GM08714 (cell line): Measurements from ENCODE around the gene PNPLA7.
"Not testable (repeated sequence)": the region's sequence is repeated elsewhere in the genome, so short reads cannot be mapped to it uniquely, and the experiment has no call there.

Experiments used
- H3K4me3 ChIP-seq: fragments of 200-500 bp; sonication (Bioruptor generic); 2 replicates; pipeline ENCODE4 v1.5.1; 2014; ENCODE audit warnings: mild to moderate bottlenecking, low read length, inconsistent platforms
- ZNF274 ChIP-seq: IDR thresholded peaks from 2 replicates; pipeline ENCODE4 v1.6.1; 2012; ENCODE audit warnings: mild to moderate bottlenecking, low read depth, low read length

The PNPLA7 gene

DNA sequence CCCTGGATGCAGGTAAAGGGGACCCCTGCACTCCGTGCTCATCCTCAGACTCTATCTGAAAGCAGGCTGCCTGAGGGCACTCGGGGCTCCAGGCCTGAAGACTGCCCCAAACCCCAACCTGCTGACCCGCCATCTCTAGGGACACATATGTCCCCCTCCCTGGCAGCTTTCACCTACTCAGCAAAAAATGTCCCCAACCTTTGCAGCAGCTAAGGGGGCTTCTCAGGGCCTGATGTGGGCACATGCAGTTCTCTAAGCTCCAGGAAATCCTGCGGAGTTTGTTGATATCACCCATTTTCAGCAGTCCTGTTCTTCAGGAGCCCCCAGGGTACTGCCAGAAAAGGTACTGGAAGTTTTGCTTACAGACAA is 30.7 kb upstream of the PNPLA7 start:
- TF ChIP-seq ZNF274, result no peak
- H3K4me3 ChIP-seq, result no peak overlapping the region

GRCh38 chr9:137580209-137580953 is 30.2 kb upstream of the PNPLA7 start:
- no peak for TF ChIP-seq ZNF274
- no peak overlapping the region for H3K4me3 ChIP-seq

DNA sequence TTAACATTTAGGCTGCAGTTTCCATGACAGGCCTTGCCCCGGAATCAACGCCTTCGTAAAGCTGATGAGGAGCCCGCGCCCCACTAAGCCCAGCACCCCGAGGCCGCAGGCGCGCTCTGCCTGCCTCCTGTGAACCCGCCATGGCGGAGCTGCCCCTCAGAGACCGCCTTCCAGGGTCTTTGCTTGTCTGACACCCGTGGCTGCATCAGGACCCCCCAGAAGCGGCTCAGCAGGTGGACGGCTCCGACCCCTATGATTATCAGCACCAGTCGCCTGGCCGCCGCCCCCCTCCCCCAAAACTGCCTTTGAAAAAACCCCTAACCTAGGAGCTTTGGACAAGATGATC is 29.0 kb upstream of the PNPLA7 start:
- peak overlapping the region; percentile 1; the same call in 1 of the 2 replicates for H3K4me3 ChIP-seq
- TF ChIP-seq ZNF274, result no peak

GRCh38 chr9:137578518-137579258 is 28.5 kb upstream of the PNPLA7 start, which contains the start of gene DPH7:
TSS of gene DPH7 (minus strand) at chr9:137578925. CDS start at chr9:137578777, 148 bp downstream.
- peak within 1 kb of the TSS; percentile 87 for H3K4me3 ChIP-seq
- TF ChIP-seq ZNF274, result no peak

- no peak for TF ChIP-seq ZNF274
- no peak overlapping the region for H3K4me3 ChIP-seq
Measured at GRCh38 chr9:137575716-137576411, 25.7 kb upstream of the PNPLA7 start.

- TF ChIP-seq ZNF274, result no peak
- H3K4me3 ChIP-seq, result no peak overlapping the region
Measured at GRCh38 chr9:137575364-137575715, 25.1 kb upstream of the PNPLA7 start.

- TF ChIP-seq ZNF274, result no peak
- H3K4me3 ChIP-seq, result no peak overlapping the region
Measured at GRCh38 chr9:137574192-137574591, 24.0 kb upstream of the PNPLA7 start.

DNA sequence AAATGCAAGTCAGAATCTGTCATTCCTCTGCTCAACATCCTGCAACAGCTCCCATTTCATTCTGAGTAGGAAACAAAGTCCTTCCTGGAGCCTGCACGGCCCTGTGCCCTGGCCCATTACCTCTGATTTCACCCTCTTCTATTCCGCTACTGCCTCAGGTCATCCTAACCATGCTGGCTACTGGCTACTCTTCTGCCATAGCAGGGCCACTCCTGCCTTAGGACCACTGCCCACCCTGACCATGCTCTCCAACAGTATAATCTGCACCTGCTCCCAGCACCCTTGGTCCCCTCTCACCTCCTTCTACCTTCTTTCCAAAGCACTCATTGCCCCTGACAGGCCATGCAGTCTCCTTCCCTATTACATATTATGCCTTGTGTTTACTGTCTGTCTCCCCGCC is 20.4 kb upstream of the PNPLA7 start:
- no peak for TF ChIP-seq ZNF274
- H3K4me3 ChIP-seq, result no peak overlapping the region

- TF ChIP-seq ZNF274, result no peak
- no peak overlapping the region for H3K4me3 ChIP-seq
Measured at GRCh38 chr9:137569609-137570203, 19.5 kb upstream of the PNPLA7 start.

GRCh38 chr9:137568445-137568844 is 18.2 kb upstream of the PNPLA7 start:
- not testable (repeated sequence) for H3K4me3 ChIP-seq

DNA sequence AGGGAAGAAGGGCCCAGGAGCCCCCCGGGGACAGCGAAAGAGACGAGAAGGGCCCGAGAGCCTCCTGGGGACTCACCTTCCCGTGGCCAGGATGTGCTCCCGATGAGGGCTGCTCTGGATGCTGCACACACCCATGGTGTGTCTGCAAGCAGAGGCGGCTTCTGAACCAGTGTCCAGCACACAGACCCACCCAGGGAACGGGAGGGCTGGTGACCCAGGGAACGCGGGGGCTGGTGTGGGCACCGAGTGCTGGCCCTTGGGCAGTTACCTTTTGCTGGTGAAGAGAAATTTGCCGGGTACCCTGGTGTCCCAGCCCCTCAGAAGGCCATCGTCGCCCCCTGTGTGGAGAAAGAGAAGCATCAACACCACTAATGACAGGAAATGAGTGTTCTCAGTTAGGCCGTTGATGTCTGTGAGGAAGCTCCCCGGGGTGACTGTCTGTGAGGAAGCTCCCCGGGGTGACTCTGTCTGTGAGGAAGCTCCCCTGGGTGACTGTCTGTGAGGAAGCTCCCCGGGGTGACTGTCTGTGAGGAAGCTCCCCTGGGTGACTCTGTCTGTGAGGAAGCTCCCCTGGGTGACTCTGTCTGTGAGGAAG is 14.7 kb upstream of the PNPLA7 start:
- no peak for TF ChIP-seq ZNF274
- no peak overlapping the region for H3K4me3 ChIP-seq

DNA sequence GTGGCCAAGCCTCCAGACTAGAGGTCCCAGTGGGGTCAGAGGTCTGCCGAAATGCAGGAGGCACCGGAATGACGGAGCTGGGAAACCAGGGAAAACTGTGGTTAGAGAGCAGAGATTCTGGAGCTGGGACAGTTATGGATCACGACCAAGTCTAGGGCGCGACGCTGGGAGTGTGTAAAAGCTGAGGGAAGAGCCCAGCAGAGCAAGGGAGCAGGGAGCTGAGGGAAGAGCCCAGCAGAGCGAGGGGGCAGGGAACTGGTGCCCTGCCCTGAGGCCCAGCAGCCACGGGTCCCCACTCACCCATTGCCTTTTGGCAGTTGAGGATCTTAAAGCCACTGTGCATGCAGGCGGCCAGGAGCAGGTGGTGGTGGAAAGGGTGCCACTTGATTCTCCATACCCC is 13.9 kb upstream of the PNPLA7 start:
- H3K4me3 ChIP-seq, result no peak overlapping the region
- no peak for TF ChIP-seq ZNF274

DNA sequence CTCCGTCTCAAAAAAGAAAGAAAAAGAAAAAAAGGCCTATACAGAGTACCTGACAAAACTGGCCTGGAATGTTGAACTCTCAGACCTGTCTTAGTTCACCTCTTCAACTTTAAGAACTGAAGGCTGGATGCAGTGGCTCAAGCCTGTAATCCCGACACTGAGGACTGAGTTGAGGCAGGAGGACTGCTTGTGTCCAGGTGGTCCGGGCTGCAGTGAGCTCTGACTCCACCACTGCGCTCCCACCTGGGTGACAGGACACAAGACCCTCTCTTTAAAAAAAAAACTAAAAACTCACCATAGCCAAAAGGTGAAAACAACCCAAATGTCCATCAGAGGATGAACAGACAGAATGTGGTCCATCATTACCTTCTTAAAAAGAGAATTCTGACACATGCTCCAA is 7.9 kb upstream of the PNPLA7 start:
- TF ChIP-seq ZNF274, result no peak
- H3K4me3 ChIP-seq, result no peak overlapping the region

GRCh38 chr9:137556069-137556838 is 6.1 kb upstream of the PNPLA7 start:
- no peak overlapping the region for H3K4me3 ChIP-seq
- TF ChIP-seq ZNF274, result no peak

GRCh38 chr9:137555179-137555578 is 5.0 kb upstream of the PNPLA7 start:
- no peak overlapping the region for H3K4me3 ChIP-seq
- TF ChIP-seq ZNF274, result no peak
